Effector memory CD4-positive, alpha-beta T cell (primary cell): ENCODE data around the gene BACH2.

Experiments used
- DNase-seq, 3 donors: peaks; one replicate each; pipeline ENCODE4 v3.0.0-alpha.2; 2020
- H3K27ac ChIP-seq: 2 replicates; pipeline ENCODE4 v1.7.0; 2013; ENCODE audit warnings: mild to moderate bottlenecking, low read length, moderate library complexity; ENCODE audit not compliant: insufficient read depth, poor library complexity, severe bottlenecking
- H3K27me3 ChIP-seq: replicated peaks from 2 replicates; pipeline ENCODE4 v1.7.0; 2013; ENCODE audit warnings: mild to moderate bottlenecking, low read length; ENCODE audit not compliant: insufficient read depth, control insufficient read depth, poor library complexity, severe bottlenecking
- H3K36me3 ChIP-seq: 2 replicates; pipeline ENCODE4 v1.7.0; 2013; ENCODE audit warnings: mild to moderate bottlenecking, low read length, moderate library complexity; ENCODE audit not compliant: control insufficient read depth, insufficient read depth
- H3K4me1 ChIP-seq: 2 replicates; pipeline ENCODE4 v1.7.0; 2013; ENCODE audit warnings: low read length, mild to moderate bottlenecking; ENCODE audit not compliant: control insufficient read depth, insufficient read depth, poor library complexity, severe bottlenecking
- H3K4me3 ChIP-seq: 2 replicates; pipeline ENCODE4 v1.7.0; 2013; ENCODE audit warnings: low read length, low read depth, mild to moderate bottlenecking; ENCODE audit not compliant: insufficient read depth, poor library complexity, severe bottlenecking
- H3K9me3 ChIP-seq: 2 replicates; pipeline ENCODE4 v1.7.0; 2013; ENCODE audit warnings: mild to moderate bottlenecking, low read length, moderate library complexity; ENCODE audit not compliant: control insufficient read depth

The BACH2 gene

DNA sequence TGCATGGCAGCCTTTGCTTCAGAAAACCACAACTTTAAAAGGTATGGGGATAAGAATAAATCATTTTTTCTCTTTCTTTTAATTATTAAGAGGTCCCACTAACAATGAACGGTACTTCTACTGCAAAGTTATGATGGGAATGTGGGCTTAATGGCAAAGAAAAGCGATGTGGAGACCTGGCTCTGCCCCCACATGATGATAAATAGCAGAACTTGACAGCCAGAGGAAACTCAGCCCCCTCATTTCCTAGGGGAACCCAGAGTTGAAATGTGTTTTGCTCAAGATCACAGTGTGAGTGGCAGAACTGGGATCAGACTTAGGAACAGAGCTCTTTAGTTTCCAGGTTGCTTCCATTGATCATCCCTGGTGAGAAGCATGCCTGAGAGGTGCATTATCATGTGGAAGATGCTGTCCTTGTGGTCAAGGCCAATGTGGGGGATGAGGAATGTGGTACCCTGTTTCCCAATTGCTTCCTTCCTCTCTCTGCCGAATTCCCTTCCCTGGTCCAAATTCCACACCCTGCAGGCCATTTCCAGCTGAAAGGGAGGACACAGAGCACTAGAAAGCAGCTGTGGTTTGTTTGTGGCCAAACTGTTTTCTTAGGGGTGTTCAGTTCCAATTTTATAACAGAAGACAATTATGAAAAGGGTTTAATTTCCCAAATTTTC, 66.0 kb downstream of the BACH2 start:
- H3K9me3 ChIP-seq = no peaks in the 10 kb centered on the region
- H3K4me1 ChIP-seq = peaks cover 41% of the 10 kb centered on the region
- H3K4me3 ChIP-seq = no peak overlapping the region
- H3K27me3 ChIP-seq = no peaks in the 10 kb centered on the region
- H3K36me3 ChIP-seq = no peaks in the 10 kb centered on the region
- DNase-seq = no peak
- H3K27ac ChIP-seq = no peak overlapping the region

DNA sequence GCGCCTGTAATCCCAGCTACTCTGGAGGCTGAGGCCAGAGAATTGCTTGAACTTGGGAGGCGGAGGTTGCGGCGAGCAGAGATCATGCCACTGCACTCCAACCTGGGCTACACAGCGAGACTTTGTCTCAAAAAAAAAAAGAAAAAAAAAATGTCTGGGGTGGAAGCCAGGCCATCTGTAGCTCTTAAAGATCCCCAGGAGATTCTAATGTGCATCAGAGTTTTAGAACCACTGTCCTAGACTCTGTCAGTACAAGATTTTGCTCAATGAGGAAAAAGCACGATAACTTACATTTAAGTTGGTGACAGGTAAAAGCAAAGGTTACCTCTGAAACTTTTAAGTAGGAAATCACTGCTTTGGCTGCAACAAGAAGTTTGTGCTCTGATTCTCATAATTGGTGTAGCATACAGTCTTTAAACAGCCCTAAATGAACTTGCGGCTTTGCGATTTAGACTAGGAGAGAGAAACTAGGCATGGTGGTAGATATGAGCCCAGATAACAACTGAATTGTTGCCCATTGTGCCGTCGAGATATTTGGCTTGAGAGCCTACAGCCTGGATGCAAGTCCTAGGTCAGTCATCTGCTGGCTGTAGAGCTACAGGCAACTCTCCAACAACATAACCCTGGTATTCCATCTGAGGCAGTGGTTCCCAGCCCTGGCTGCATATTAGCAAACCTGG, 67.2 kb downstream of the BACH2 start:
- H3K4me3 ChIP-seq = no peak overlapping the region
- H3K36me3 ChIP-seq = no peaks in the 10 kb centered on the region
- H3K9me3 ChIP-seq = no peaks in the 10 kb centered on the region
- no peak overlapping the region for H3K27ac ChIP-seq
- no peaks in the 10 kb centered on the region for H3K27me3 ChIP-seq
- H3K4me1 ChIP-seq = peaks cover 30% of the 10 kb centered on the region
- no peak for DNase-seq

DNA sequence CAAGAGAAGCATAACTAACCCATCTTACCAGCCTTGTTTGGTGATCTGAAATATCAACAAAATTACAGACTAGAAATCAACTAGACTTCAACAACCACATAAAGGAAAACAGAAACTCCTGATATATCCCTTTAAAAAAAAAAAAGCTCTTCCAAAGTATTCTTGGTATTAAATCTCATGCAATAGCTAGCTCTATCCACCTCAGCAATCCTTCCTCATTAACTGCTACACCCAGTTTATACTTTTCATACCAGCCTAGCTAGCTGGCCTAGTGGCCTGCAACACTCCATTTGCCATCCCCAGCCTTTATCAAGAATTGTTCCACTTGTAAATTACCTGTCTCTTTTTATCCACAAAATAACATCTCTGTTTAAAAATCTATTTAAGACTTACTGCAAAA, 69.0 kb downstream of the BACH2 start:
- Histone ChIP-seq H3K4me1 (peaks cover 14% of the 10 kb centered on the region), H3K27ac (no peak overlapping the region), H3K36me3 (no peaks in the 10 kb centered on the region), H3K9me3 (peaks cover 6% of the 10 kb centered on the region), H3K4me3 (no peak overlapping the region), H3K27me3 (no peaks in the 10 kb centered on the region)
- no peak for DNase-seq

DNA sequence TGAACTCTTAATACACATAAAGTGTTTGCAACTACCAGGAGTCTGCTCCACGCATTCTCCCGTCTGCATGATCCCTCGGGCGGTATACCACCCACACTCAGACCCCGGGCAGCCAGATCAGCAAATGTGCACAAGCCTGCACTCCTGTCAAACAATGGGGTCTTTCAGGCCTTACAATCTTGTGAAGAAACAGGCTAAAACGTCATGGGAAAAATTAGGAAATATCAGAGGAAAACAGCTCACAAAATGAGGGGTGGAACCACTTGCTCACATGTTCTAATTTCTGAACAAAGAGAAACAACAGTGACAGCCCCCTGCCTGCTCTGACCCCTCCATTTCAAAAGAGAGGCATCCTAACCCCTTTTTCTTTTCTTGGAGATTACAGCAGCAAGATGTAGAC, 69.4 kb downstream of the BACH2 start:
- peaks cover 6% of the 10 kb centered on the region for H3K9me3 ChIP-seq
- H3K36me3 ChIP-seq = no peaks in the 10 kb centered on the region
- no peak overlapping the region for H3K4me3 ChIP-seq
- peaks cover 14% of the 10 kb centered on the region for H3K4me1 ChIP-seq
- no peak overlapping the region for H3K27ac ChIP-seq
- H3K27me3 ChIP-seq = no peaks in the 10 kb centered on the region
- no peak for DNase-seq

DNA sequence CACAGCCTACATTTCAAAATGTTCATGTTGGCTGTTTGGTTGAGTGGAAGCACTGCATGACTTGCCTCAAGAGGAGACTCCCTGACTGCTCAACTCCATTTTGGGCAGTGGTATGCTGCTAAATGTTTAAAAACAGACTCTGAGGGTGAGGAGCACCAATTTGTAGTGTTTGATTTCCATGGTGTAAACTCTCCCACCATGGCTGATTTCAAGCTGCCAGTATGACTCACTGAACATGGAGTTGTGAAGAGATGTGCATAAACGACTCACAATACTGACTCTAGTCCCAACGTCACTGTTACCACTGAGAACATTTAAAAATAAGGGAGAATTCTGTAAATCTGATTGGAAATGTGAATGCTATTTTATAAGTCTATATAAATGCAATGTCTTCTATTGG, 70.4 kb downstream of the BACH2 start:
- Histone ChIP-seq H3K9me3 (peaks cover 6% of the 10 kb centered on the region), H3K4me3 (no peak overlapping the region), H3K27ac (no peak overlapping the region), H3K27me3 (no peaks in the 10 kb centered on the region), H3K36me3 (no peaks in the 10 kb centered on the region), H3K4me1 (peaks cover 5% of the 10 kb centered on the region)
- DNase-seq = no peak

DNA sequence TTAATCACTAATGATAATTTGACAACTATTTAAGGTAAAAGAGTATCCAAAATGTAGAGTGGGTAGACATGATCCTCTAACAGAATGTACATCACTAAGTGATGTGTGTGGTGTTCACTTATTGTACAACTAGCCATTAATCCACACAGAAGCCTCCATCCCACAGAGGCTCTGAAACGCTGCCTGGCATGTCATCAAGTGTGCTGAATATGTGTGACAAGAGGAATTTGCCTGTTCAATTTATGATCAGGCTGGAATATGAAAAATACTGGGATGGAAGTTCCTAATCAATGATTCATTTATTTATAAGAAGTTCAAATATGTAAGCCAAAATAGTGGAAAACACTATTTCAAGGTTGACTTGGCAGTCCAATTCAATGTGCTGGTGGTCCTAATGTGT, 72.4 kb downstream of the BACH2 start:
- no peak overlapping the region for H3K27ac ChIP-seq
- DNase-seq = no peak
- no peak overlapping the region for H3K4me3 ChIP-seq
- peaks cover 6% of the 10 kb centered on the region for H3K9me3 ChIP-seq
- peaks cover 7% of the 10 kb centered on the region for H3K4me1 ChIP-seq
- H3K36me3 ChIP-seq = no peaks in the 10 kb centered on the region
- no peaks in the 10 kb centered on the region for H3K27me3 ChIP-seq

DNA sequence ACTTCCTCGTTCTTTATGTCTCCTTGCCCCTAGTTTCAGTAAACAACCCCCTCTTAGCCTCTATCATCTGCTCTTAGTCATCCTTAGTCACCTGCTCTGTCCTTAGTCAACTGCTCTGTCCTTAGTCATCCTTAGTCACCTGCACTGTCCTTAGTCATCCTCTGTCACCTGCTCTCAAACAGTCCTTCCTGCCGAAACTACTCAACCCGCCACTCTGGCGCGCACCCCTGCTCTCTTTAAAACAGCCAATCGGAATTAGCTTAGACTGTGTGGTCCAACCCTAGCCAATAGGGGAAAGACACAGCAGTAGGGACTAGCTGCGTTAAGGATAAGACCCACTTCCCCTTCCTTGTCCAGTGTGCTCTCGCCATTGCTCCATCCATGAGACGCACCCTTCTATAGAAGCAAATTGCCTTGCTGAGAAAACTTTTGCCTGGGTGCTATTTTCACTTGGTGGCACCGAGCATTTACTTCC, 73.9 kb downstream of the BACH2 start:
- Histone ChIP-seq H3K27me3 (no peaks in the 10 kb centered on the region), H3K4me3 (no peak overlapping the region), H3K36me3 (no peaks in the 10 kb centered on the region), H3K27ac (no peak overlapping the region), H3K9me3 (peaks cover 6% of the 10 kb centered on the region), H3K4me1 (peaks cover 20% of the 10 kb centered on the region)
- DNase-seq = no peak

DNA sequence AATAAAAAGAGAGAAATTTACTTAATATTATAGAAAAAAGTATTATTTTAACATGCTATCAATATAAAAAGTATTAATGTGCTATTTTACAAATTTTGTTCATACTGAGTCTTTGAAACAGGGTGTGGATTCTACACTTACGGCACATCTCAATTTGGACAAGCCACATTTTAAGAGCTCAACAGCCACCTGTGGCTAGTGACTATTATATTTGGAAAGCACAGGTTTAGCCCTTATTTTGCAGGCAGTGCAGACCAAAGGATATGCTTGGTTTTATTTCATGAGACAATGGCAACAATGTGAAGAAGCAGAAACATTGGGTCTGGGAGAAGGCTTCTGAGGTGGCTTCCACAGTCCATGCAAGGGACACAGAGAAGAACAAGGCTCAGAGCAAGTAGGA, 74.6 kb downstream of the BACH2 start:
- Histone ChIP-seq H3K27ac (no peak overlapping the region), H3K4me1 (peaks cover 20% of the 10 kb centered on the region), H3K36me3 (no peaks in the 10 kb centered on the region), H3K4me3 (no peak overlapping the region), H3K27me3 (no peaks in the 10 kb centered on the region), H3K9me3 (peaks cover 6% of the 10 kb centered on the region)
- no peak for DNase-seq

DNA sequence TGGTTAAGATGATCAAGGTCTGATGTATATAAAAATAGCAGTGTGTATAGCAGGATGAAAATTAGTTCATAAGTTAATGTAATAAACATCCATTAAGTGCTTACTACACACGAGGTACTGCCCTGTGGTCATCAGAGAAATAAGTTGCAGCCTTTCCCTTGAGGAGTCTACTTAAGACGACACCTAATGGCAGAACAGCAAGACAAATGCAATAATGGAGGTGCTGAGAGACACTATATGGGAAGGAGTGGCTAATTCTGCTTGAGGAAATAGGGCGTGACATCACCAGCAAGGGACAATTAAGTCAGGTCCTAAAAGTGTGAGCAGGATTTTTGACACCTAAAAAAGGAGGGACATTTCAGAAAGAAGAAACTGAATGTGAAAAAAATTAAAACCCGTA, 75.2 kb downstream of the BACH2 start:
- H3K9me3 ChIP-seq = peaks cover 6% of the 10 kb centered on the region
- no peak for DNase-seq
- H3K27ac ChIP-seq = no peak overlapping the region
- H3K36me3 ChIP-seq = no peaks in the 10 kb centered on the region
- peaks cover 23% of the 10 kb centered on the region for H3K4me1 ChIP-seq
- H3K27me3 ChIP-seq = no peaks in the 10 kb centered on the region
- H3K4me3 ChIP-seq = no peak overlapping the region

DNA sequence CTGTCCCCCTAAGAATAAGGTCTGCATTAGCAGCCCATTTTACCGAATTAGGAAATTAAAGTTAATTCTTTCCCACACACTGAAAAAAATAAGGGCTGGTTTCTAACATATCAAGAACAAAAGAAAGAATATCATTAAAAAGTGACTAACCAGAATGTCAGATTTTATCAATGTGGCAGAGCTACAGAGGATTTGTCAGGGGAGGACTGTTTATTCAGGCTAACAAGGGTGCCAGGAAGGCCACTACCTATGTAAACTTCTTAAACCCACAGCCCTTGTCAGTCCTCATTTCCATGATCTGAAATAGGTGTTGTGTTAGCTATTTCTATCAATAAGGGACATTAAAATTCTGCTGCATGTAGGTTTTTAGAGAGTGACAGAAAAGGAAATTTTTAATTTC, 76.4 kb downstream of the BACH2 start:
- H3K4me1 ChIP-seq = peaks cover 27% of the 10 kb centered on the region
- no peak overlapping the region for H3K4me3 ChIP-seq
- no peak for DNase-seq
- peaks cover 6% of the 10 kb centered on the region for H3K9me3 ChIP-seq
- no peak overlapping the region for H3K27ac ChIP-seq
- H3K36me3 ChIP-seq = no peaks in the 10 kb centered on the region
- no peaks in the 10 kb centered on the region for H3K27me3 ChIP-seq
